ENCODE results near the gene LRBA.
A peak's percentile ranks its signal among the peaks of the same experiment; 100 is the strongest.

LRBA gene

DNA sequence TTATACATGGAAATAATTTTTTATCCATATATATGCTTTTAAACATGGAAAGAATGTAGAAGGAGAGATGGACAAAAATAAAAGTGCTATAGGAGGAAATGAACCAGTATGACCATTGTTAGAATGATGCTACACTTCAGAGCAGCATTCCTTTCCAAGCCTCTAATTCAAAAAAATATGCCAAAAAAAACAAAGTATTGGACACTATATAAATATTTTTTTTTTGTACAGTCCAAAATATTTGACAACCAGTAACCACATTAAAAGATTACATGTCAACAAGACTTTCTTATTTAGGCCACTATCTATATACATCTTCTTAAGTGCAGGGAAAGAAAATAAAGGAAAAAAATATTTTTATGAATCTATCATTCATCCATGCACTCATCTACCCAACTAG is 198.6 kb downstream of the LRBA start:
- Histone ChIP-seq H3K9ac (ENCODE audit: low read depth, low read length) (no peak overlapping the region), H3K4me2 (ENCODE audit: insufficient read depth, low read length) (no peak overlapping the region), H3K79me2 (ENCODE audit: insufficient read depth, low read length) (no peaks in the 10 kb centered on the region), H3K9me3 (ENCODE audit: insufficient read depth, low read length, severe bottlenecking) (no peaks in the 10 kb centered on the region), H3K36me3 (ENCODE audit: insufficient read depth, low read length) (peaks cover 5% of the 10 kb centered on the region; the same call in 1 of the 2 replicates), H4K20me1 (ENCODE audit: insufficient read depth, low read length) (no peaks in the 10 kb centered on the region), H3K4me1 (ENCODE audit: insufficient read depth, low read length) (no peaks in the 10 kb centered on the region), H3K27me3 (ENCODE audit: insufficient read depth, low read length, poor library complexity) (no peaks in the 10 kb centered on the region), H2AFZ (ENCODE audit: low read depth, low read length) (no peak overlapping the region), H3K4me3 (ENCODE audit: low read depth in 1 of 2, low read length in 2 of 2) (no peak overlapping the region), H3K27ac (ENCODE audit: low read length) (no peak overlapping the region)
- no peak for TF ChIP-seq EZH2 (IDR thresholded peaks at IDR 0.05; ENCODE audit: borderline replicate concordance, low read depth, low read length, severe bottlenecking)
- TF ChIP-seq, protein P1, sequence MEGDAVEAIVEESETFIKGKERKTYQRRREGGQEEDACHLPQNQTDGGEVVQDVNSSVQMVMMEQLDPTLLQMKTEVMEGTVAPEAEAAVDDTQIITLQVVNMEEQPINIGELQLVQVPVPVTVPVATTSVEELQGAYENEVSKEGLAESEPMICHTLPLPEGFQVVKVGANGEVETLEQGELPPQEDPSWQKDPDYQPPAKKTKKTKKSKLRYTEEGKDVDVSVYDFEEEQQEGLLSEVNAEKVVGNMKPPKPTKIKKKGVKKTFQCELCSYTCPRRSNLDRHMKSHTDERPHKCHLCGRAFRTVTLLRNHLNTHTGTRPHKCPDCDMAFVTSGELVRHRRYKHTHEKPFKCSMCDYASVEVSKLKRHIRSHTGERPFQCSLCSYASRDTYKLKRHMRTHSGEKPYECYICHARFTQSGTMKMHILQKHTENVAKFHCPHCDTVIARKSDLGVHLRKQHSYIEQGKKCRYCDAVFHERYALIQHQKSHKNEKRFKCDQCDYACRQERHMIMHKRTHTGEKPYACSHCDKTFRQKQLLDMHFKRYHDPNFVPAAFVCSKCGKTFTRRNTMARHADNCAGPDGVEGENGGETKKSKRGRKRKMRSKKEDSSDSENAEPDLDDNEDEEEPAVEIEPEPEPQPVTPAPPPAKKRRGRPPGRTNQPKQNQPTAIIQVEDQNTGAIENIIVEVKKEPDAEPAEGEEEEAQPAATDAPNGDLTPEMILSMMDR (IDR thresholded peaks at IDR 0.05; ENCODE audit: borderline replicate concordance, extremely low read depth, low read length, poor library complexity, severe bottlenecking), result no peak
- ATAC-seq (ENCODE audit: insufficient read depth, low read depth), result no peak
- no peak for DNase-seq

DNA sequence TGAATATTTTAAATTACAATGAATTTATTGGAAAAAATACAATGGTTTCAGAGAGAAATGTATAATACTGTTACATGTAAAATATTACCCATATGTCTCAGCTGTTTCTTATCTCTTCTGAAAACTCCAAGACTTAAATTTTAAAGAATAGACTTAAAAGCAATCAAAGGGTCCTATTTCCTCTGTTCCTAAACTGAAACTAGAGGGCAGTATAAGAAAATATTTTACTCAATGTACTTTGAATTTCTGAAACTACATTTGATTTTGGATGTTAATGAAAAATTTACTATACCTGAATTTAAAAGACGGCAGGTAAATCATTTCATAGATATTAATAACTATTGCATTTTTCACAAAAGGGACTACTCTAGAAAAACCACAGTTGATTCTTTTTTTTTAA is 200.2 kb downstream of the LRBA start:
- Histone ChIP-seq H4K20me1 (ENCODE audit: insufficient read depth, low read length) (no peaks in the 10 kb centered on the region), H3K27me3 (ENCODE audit: insufficient read depth, low read length, poor library complexity) (no peaks in the 10 kb centered on the region), H3K4me1 (ENCODE audit: insufficient read depth, low read length) (no peaks in the 10 kb centered on the region), H3K4me3 (ENCODE audit: low read depth in 1 of 2, low read length in 2 of 2) (no peak overlapping the region), H2AFZ (ENCODE audit: low read depth, low read length) (no peak overlapping the region), H3K36me3 (ENCODE audit: insufficient read depth, low read length) (peaks cover 5% of the 10 kb centered on the region; the same call in 1 of the 2 replicates), H3K9me3 (ENCODE audit: insufficient read depth, low read length, severe bottlenecking) (no peaks in the 10 kb centered on the region), H3K79me2 (ENCODE audit: insufficient read depth, low read length) (no peaks in the 10 kb centered on the region), H3K9ac (ENCODE audit: low read depth, low read length) (no peak overlapping the region), H3K4me2 (ENCODE audit: insufficient read depth, low read length) (no peak overlapping the region), H3K27ac (ENCODE audit: low read length) (no peak overlapping the region)
- TF ChIP-seq, protein P1 (IDR thresholded peaks at IDR 0.05; ENCODE audit: borderline replicate concordance, extremely low read depth, low read length, poor library complexity, severe bottlenecking), result peak; percentile 19
- no peak for TF ChIP-seq EZH2 (IDR thresholded peaks at IDR 0.05; ENCODE audit: borderline replicate concordance, low read depth, low read length, severe bottlenecking)
- DNase-seq (no peak), ATAC-seq (ENCODE audit: insufficient read depth, low read depth) (no peak)

DNA sequence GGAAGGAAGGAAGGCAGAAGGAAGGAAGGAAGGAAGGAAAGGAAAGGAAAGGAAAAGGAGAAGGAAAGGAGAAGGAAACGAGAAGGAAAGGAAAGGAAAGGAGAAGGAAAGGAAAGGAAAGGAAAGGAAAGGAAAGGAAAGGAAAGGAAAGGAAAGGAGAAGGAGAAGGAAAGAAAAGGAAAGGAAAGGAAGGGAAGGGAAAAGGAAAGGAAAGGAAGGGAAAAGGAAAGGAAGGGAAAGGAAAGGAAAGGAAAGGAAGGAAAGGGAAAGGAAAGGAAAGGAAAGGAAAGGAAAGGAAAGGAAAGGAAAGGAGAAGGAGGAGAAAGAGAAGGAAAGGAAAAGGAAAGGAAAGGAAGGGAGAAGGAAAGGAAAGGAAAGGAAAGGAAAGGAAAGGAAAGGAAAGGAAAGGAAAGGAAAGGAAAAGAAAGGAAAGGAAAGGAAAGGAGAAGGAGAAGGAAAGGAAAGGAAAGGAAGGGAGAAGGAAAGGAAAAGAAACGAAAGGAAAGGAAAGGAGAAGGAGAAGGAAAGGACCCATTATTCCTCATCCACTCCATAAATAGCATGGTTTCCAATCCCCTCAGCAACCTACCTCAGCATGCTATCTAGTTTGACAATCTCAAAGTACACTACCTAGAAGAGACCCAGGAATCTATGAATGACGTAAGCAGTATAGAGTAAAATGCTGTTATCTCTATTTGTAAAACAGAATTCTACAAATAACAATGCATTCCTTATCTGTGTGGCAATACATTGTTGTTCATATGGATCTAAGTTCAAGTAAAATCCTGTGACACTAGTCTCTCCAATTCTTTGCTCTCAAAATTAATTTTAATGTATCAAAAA is 209.7 kb downstream of the LRBA start:
- Histone ChIP-seq H3K36me3 (ENCODE audit: insufficient read depth, low read length) (peaks cover 10% of the 10 kb centered on the region; the same call in 1 of the 2 replicates), H3K4me2 (ENCODE audit: insufficient read depth, low read length) (no peak overlapping the region), H3K4me1 (ENCODE audit: insufficient read depth, low read length) (no peaks in the 10 kb centered on the region), H3K27me3 (ENCODE audit: insufficient read depth, low read length, poor library complexity) (no peaks in the 10 kb centered on the region), H2AFZ (ENCODE audit: low read depth, low read length) (no peak overlapping the region), H4K20me1 (ENCODE audit: insufficient read depth, low read length) (no peaks in the 10 kb centered on the region), H3K79me2 (ENCODE audit: insufficient read depth, low read length) (no peaks in the 10 kb centered on the region), H3K4me3 (ENCODE audit: low read depth in 1 of 2, low read length in 2 of 2) (no peak overlapping the region), H3K9me3 (ENCODE audit: insufficient read depth, low read length, severe bottlenecking) (no peaks in the 10 kb centered on the region), H3K27ac (ENCODE audit: low read length) (no peak overlapping the region), H3K9ac (ENCODE audit: low read depth, low read length) (no peak overlapping the region)
- no peak for TF ChIP-seq EZH2 (IDR thresholded peaks at IDR 0.05; ENCODE audit: borderline replicate concordance, low read depth, low read length, severe bottlenecking)
- TF ChIP-seq, protein P1 (IDR thresholded peaks at IDR 0.05; ENCODE audit: borderline replicate concordance, extremely low read depth, low read length, poor library complexity, severe bottlenecking), result no peak
- DNase-seq, result no peak
- ATAC-seq (ENCODE audit: insufficient read depth, low read depth), result no peak
